SK-N-SH (cell line): ENCODE measurements around the gene PPP1R27. TPM values are rescaled to one million over a fixed set of nuclear protein-coding genes. Genes with fewer than 3 reads are reported as not detected.

Experiments
- CTCF ChIA-PET: fragments of 300-600, 350-600 bp; formaldehyde crosslinking; extraction: SDS; loops from one replicate; lab custom pipeline; 2021; lab: Yijun Ruan, JAX
- POLR2A ChIA-PET: fragments of 350-600 bp; sonication (Branson Sonifier 250); formaldehyde crosslinking; extraction: SDS; loops from one replicate; lab custom pipeline; 2020; ENCODE audit warnings: antibody characterized with exemption, inconsistent platforms; lab: Yijun Ruan, JAX
- DNase-seq: peaks from one replicate; pipeline ENCODE4 v3.0.0; 2012
- H2AFZ ChIP-seq: fragments of 200-600 bp; sonication (generic); 2 replicates; pipeline ENCODE4 v1.8.1; 2016; ENCODE audit warnings: antibody characterized with exemption, mild to moderate bottlenecking, low read depth
- H3F3A ChIP-seq: fragments of 200-600 bp; sonication (generic); replicated peaks from 2 replicates; pipeline ENCODE3; 2016; ENCODE audit warnings: antibody characterized with exemption, mild to moderate bottlenecking; ENCODE audit not compliant: insufficient read depth
- H3K27ac ChIP-seq, 2 experiments: fragments of 200-500 bp in 1 of 2; fragments of 200-600 bp in 1 of 2; sonication (Bioruptor generic) in 1 of 2; sonication (generic), shearing (Covaris generic) in 1 of 2; 2 replicates each; pipeline versions ENCODE4 v1.5.1 to v1.6.1; 2014 to 2016; ENCODE audit warnings: low read depth in 2 of 2, inconsistent platforms in 1 of 2, low read length in 1 of 2, mild to moderate bottlenecking in 1 of 2, mixed read lengths in 1 of 2
- H3K27me3 ChIP-seq: fragments of 200-600 bp; sonication (generic), shearing (Covaris generic); 2 replicates; pipeline ENCODE4 v1.6.1; 2016; ENCODE audit warnings: mixed run types; ENCODE audit not compliant: insufficient read depth
- H3K36me3 ChIP-seq, 2 experiments: fragments of 200-500 bp in 1 of 2; fragments of 200-600 bp in 1 of 2; sonication (Bioruptor generic) in 1 of 2; sonication (generic) in 1 of 2; replicated peaks in 1 of 2; 2 replicates each; pipeline versions ENCODE3 to v1.5.1; 2014 to 2016; ENCODE audit warnings: low read length in 1 of 2, mild to moderate bottlenecking in 1 of 2; ENCODE audit not compliant: insufficient read depth in 2 of 2, control insufficient read depth in 1 of 2
- H3K4me1 ChIP-seq, 2 experiments: fragments of 200-500 bp in 1 of 2; fragments of 200-600 bp in 1 of 2; sonication (Bioruptor generic) in 1 of 2; sonication (generic), shearing (Covaris generic) in 1 of 2; 2 replicates each; pipeline versions ENCODE4 v1.5.1 to v1.6.1; 2014 to 2016; ENCODE audit warnings: low read depth in 1 of 2, low read length in 1 of 2, mixed run types in 1 of 2; ENCODE audit not compliant: insufficient read depth in 2 of 2, control insufficient read depth in 1 of 2
- H3K4me2 ChIP-seq: fragments of 200-600 bp; sonication (generic), shearing (Covaris generic); 2 replicates; pipeline ENCODE4 v1.6.1; 2017; ENCODE audit warnings: mixed run types
- H3K4me3 ChIP-seq, 2 experiments: fragments of 200-500 bp in 1 of 2; fragments of 200-600 bp in 1 of 2; sonication (Bioruptor generic) in 1 of 2; sonication (generic), shearing (Covaris generic) in 1 of 2; 2 replicates each; pipeline versions ENCODE4 v1.5.1 to v1.8.1; 2014 to 2016; ENCODE audit warnings: low read depth in 2 of 2, inconsistent platforms in 1 of 2, low read length in 1 of 2, mild to moderate bottlenecking in 1 of 2, mixed read lengths in 1 of 2, moderate library complexity in 1 of 2
- H3K79me2 ChIP-seq: fragments of 200-600 bp; sonication (generic); 2 replicates; pipeline ENCODE4 v1.8.1; 2017; ENCODE audit warnings: mild to moderate bottlenecking; ENCODE audit not compliant: insufficient read depth
- H3K9ac ChIP-seq: fragments of 200-600 bp; sonication (generic); 2 replicates; pipeline ENCODE4 v1.6.1; 2017; ENCODE audit warnings: mixed run types
- H3K9me2 ChIP-seq: fragments of 200-600 bp; sonication (generic); 2 replicates; pipeline ENCODE4 v1.6.1; 2017; ENCODE audit warnings: mixed run types
- H3K9me3 ChIP-seq: fragments of 200-600 bp; sonication (generic); 2 replicates; pipeline ENCODE4 v1.6.1; 2017; ENCODE audit warnings: mixed run types, mild to moderate bottlenecking, moderate library complexity
- H4K20me1 ChIP-seq: fragments of 200-600 bp; sonication (generic); 2 replicates; pipeline ENCODE4 v1.6.1; 2017; ENCODE audit warnings: mild to moderate bottlenecking, mixed run types; ENCODE audit not compliant: insufficient read depth
- CTCF ChIP-seq: fragments of 200-600 bp; sonication (generic); IDR thresholded peaks from 2 replicates; pipeline ENCODE4 v1.6.1; 2017; ENCODE audit warnings: antibody characterized with exemption, mild to moderate bottlenecking, moderate library complexity
- ELF1 ChIP-seq: IDR thresholded peaks from 2 replicates; pipeline ENCODE4 v1.4.0; 2012
- EP300 ChIP-seq, 2 experiments: IDR thresholded peaks; 2 replicates each; pipeline versions ENCODE4 v1.4.0 to v1.6.1; 2012; ENCODE audit warnings: borderline replicate concordance in 1 of 2, low read depth in 1 of 2, low read length in 1 of 2
- EZH2phosphoT487 ChIP-seq: fragments of 200-600 bp; sonication (generic); IDR thresholded peaks from 2 replicates; pipeline ENCODE4 v1.6.1; 2017; ENCODE audit warnings: low read depth, mixed run types, mild to moderate bottlenecking, antibody characterized with exemption, moderate library complexity, borderline replicate concordance
- FOSL2 ChIP-seq: IDR thresholded peaks from 2 replicates; pipeline ENCODE4 v1.4.0; 2012; ENCODE audit warnings: low read depth, mild to moderate bottlenecking, moderate library complexity, borderline replicate concordance
- FOXM1 ChIP-seq: IDR thresholded peaks from 2 replicates; pipeline ENCODE4 v1.4.0; 2012; ENCODE audit warnings: low read depth, mild to moderate bottlenecking
- GABPA ChIP-seq: IDR thresholded peaks from 2 replicates; pipeline ENCODE4 v1.4.0; 2012; ENCODE audit warnings: low read depth, mild to moderate bottlenecking
- GATA2 ChIP-seq: sonication (generic); formaldehyde crosslinking; IDR thresholded peaks from 2 replicates; pipeline ENCODE4 v1.5.0; 2020; ENCODE audit warnings: mild to moderate bottlenecking, missing genetic modification reagents
- IRF3 ChIP-seq: fragments of 150-350 bp; IDR thresholded peaks from 2 replicates; pipeline ENCODE4 v1.6.1; 2016; ENCODE audit warnings: mild to moderate bottlenecking, low read depth, low read length
- JUND ChIP-seq: IDR thresholded peaks from 2 replicates; pipeline ENCODE4 v1.4.0; 2012
- MAX ChIP-seq: IDR thresholded peaks from 2 replicates; pipeline ENCODE4 v1.4.0; 2012; ENCODE audit warnings: low read depth
- MEF2A ChIP-seq: IDR thresholded peaks from 2 replicates; pipeline ENCODE4 v1.4.0; 2012; ENCODE audit warnings: low read depth, borderline replicate concordance
- NFIC ChIP-seq: IDR thresholded peaks from 2 replicates; pipeline ENCODE4 v1.4.0; 2012; ENCODE audit warnings: borderline replicate concordance
- RXRA ChIP-seq: IDR thresholded peaks from 2 replicates; pipeline ENCODE4 v1.4.0; 2012; ENCODE audit warnings: low read depth, mild to moderate bottlenecking, borderline replicate concordance
- SIN3A ChIP-seq: IDR thresholded peaks from 2 replicates; pipeline ENCODE4 v1.6.1; 2012; ENCODE audit warnings: low read depth, mild to moderate bottlenecking, low read length, moderate library complexity, borderline replicate concordance
- TAF1 ChIP-seq: IDR thresholded peaks from 2 replicates; pipeline ENCODE4 v1.6.1; 2012; ENCODE audit warnings: low read depth, mild to moderate bottlenecking, low read length, moderate library complexity, borderline replicate concordance
- TCF12 ChIP-seq: IDR thresholded peaks from 2 replicates; pipeline ENCODE4 v1.4.0; 2012
- TEAD4 ChIP-seq: IDR thresholded peaks from 2 replicates; pipeline ENCODE4 v1.4.0; 2012; ENCODE audit warnings: mild to moderate bottlenecking, borderline replicate concordance; ENCODE audit not compliant: insufficient read depth
- USF1 ChIP-seq: IDR thresholded peaks from 2 replicates; pipeline ENCODE4 v1.4.0; 2012; ENCODE audit warnings: low read depth, borderline replicate concordance
- USF2 ChIP-seq: fragments of 150-350 bp; IDR thresholded peaks from 2 replicates; pipeline ENCODE4 v1.6.1; 2017; ENCODE audit warnings: antibody characterized with exemption, low read length, low read depth, borderline replicate concordance
- YY1 ChIP-seq: IDR thresholded peaks from 2 replicates; pipeline ENCODE4 v1.4.0; 2012; ENCODE audit warnings: low read depth, mild to moderate bottlenecking
- WGBS: methylation state at CpG from one replicate; pipeline ENCODE4 v1.1.6; 2017; ENCODE audit warnings: low lambda C conversion rate; 5-methylcytosine and 5-hydroxymethylcytosine counted together
- polyA plus RNA-seq, 3 experiments: library from polyadenylated mRNA; depleted of rRNA; stranded (reverse); fragments of >200 nt; gene quantifications; 2 replicates each; pipeline ENCODE4 v1.2.3, GENCODE V29; 2012

The PPP1R27 gene
- polyA plus RNA-seq, 1 of the 3 experiments (the other 2 are of a cell fraction): 0.07 TPM

- TF ChIP-seq FOSL2: no peak
- TF ChIP-seq USF1: no peak
- TF ChIP-seq USF2: no peak
- no peak for TF ChIP-seq GABPA
Measured at GRCh38 chr17:81863123-81863675, 28.3 kb upstream of the PPP1R27 start (continued).

- Histone ChIP-seq H3K4me1 (peaks cover 28 to 37% of the 10 kb centered on the region in 2 experiments), H3K4me3 (peak overlapping the region; percentile 77 to 95), H3K27me3 (no peaks in the 10 kb centered on the region), H3K9me3 (no peaks in the 10 kb centered on the region), H3K9me2 (no peaks in the 10 kb centered on the region), H3K36me3 (peaks cover 31 to 60% of the 10 kb centered on the region in 2 experiments), H3K4me2 (peak overlapping the region; percentile 99), H4K20me1 (peaks cover 53% of the 10 kb centered on the region), H3K9ac (peak overlapping the region; percentile 98), H3K79me2 (peaks cover 94% of the 10 kb centered on the region), H3F3A (peaks cover 27% of the 10 kb centered on the region), H2AFZ (peak overlapping the region; percentile 52; the same call in 1 of the 2 replicates), H3K27ac (peak overlapping the region; percentile 90 to 92)
- ChIA-PET CTCF (interaction anchor here (0.7 to 3.6 kb wide), 6 partner anchors 9 to 148 kb away, joined by 3 to 13 read pairs (median 6); partner anchors contain the start of genes ARHGDIA and SLC25A10), POLR2A (interaction anchor here (0.6 to 2.3 kb wide), 9 partner anchors 9 to 178 kb away, joined by 3 to 16 read pairs (median 3); partner anchors contain the start of genes ALYREF, ANAPC11, ARHGDIA and MRPL12)
- peak; percentile 100 for DNase-seq
- WGBS: under 1% methylated on average over 59 of the region's 74 CpGs
- TF ChIP-seq RXRA: no peak
- TF ChIP-seq TEAD4: no peak
- peak; percentile 88 for TF ChIP-seq YY1
- peak; percentile 91 for TF ChIP-seq ELF1
- TF ChIP-seq GATA2 (CRISPR knock-in tag): no peak
- no peak; the same call in 1 of the 2 replicates for TF ChIP-seq JUND
- TF ChIP-seq IRF3: peak; percentile 100
- TF ChIP-seq TCF12: no peak
- peak; percentile 96 for TF ChIP-seq MAX
- peak; percentile 92 for TF ChIP-seq GABPA
- TF ChIP-seq SIN3A: peak; percentile 93; the same call in 1 of the 2 replicates
- TF ChIP-seq MEF2A: no peak
- no peak for TF ChIP-seq FOXM1
- no peak; a peak in 1 of 4 replicates for TF ChIP-seq EP300 (IDR thresholded peaks at IDR 0.05; ENCODE audit: borderline replicate concordance in 1 of 2, low read depth in 1 of 2, low read length in 1 of 2)
- TF ChIP-seq CTCF: no peak
- no peak for TF ChIP-seq EZH2phosphoT487
- TF ChIP-seq NFIC: no peak
- peak; percentile 89 for TF ChIP-seq TAF1
Measured at GRCh38 chr17:81860756-81861568, 26.1 kb upstream of the PPP1R27 start.
